Keratinocyte (primary cell): ENCODE results near the gene SGSM1.

ENCODE experiments used
- CTCF ChIP-seq, 3 experiments: IDR thresholded peaks in 1 of 3; conservative IDR thresholded peaks in 1 of 3; optimal IDR thresholded peaks in 1 of 3; 2 replicates in 2 of 3; 3 replicates in 1 of 3; pipeline versions ENCODE3 to v1.5.1; 2011; ENCODE audit warnings: low read length in 3 of 3, mild to moderate bottlenecking in 3 of 3, moderate library complexity in 2 of 3, control low read depth in 1 of 3, inconsistent platforms in 1 of 3; ENCODE audit not compliant: insufficient read depth in 2 of 3; ENCODE audit errors: extremely low read depth in 1 of 3
- EZH2 ChIP-seq: IDR thresholded peaks from one replicate; pipeline ENCODE4 v1.6.1; 2012; ENCODE audit warnings: inconsistent platforms, mild to moderate bottlenecking, low read length, moderate library complexity

- TF ChIP-seq EZH2 = no peak
- TF ChIP-seq CTCF (optimal IDR thresholded peaks at IDR 0.05 in 1 of 3, IDR thresholded peaks at IDR 0.05 in 1 of 3, conservative IDR thresholded peaks at IDR 0.05 in 1 of 3; ENCODE audit: extremely low read depth in 1 of 3, insufficient read depth in 2 of 3, low read length in 3 of 3) = no peak
Observed at GRCh38 chr22:24857576-24857975, 51.6 kb downstream of the SGSM1 start.
